Kidney (tissue), 14 donors: ENCODE data around the gene KIF26B. TPM values are rescaled to one million over a fixed set of nuclear protein-coding genes. Genes with fewer than 3 reads are reported as not detected.

Experiments
- DNase-seq, 5 donors: peaks; one replicate each; pipeline ENCODE4 v3.0.0-alpha.2; 2013 to 2020
- FAIRE-seq: peaks from 2 replicates; lab custom pipeline; 2012; peaks lifted over from hg19 to GRCh38; lab: Jason Lieb, UNC
- H3K27ac ChIP-seq, 2 donors: one replicate each; pipeline ENCODE4 v1.7.0; 2013; ENCODE audit warnings: low read depth in 2 of 2, low read length in 2 of 2, inconsistent platforms in 1 of 2
- H3K27me3 ChIP-seq: one replicate; pipeline ENCODE4 v1.7.1; 2013; ENCODE audit warnings: low read length, inconsistent platforms; ENCODE audit not compliant: control insufficient read depth, insufficient read depth
- H3K36me3 ChIP-seq, 3 donors: one replicate each; pipeline versions ENCODE4 v1.7.0 to v1.7.1; 2013; ENCODE audit warnings: low read length in 3 of 3, control low read depth in 1 of 3, inconsistent platforms in 1 of 3; ENCODE audit not compliant: insufficient read depth in 3 of 3, control insufficient read depth in 2 of 3
- H3K4me1 ChIP-seq, 3 donors: one replicate each; pipeline versions ENCODE4 v1.7.0 to v1.7.1; 2013; ENCODE audit warnings: low read length in 3 of 3, inconsistent platforms in 1 of 3, low read depth in 1 of 3; ENCODE audit not compliant: control insufficient read depth in 2 of 3, insufficient read depth in 2 of 3
- H3K4me3 ChIP-seq, 3 donors: one replicate each; pipeline versions ENCODE4 v1.7.0 to v1.8.1; 2013; ENCODE audit warnings: low read length in 3 of 3, control low read depth in 1 of 3, inconsistent platforms in 1 of 3
- H3K9ac ChIP-seq, 3 donors: one replicate each; pipeline versions ENCODE4 v1.7.0 to v1.7.1; 2013; ENCODE audit warnings: low read length in 3 of 3, control low read depth in 1 of 3, inconsistent platforms in 1 of 3
- H3K9me3 ChIP-seq, 3 donors: one replicate each; pipeline versions ENCODE4 v1.7.0 to v1.7.1; 2013; ENCODE audit warnings: low read length in 3 of 3, control low read depth in 1 of 3, inconsistent platforms in 1 of 3; ENCODE audit not compliant: control insufficient read depth in 2 of 3, insufficient read depth in 1 of 3
- CTCF ChIP-seq: IDR thresholded peaks from 3 replicates; pipeline ENCODE4 v1.5.1; 2012; ENCODE audit warnings: mild to moderate bottlenecking, moderate library complexity, borderline replicate concordance; ENCODE audit not compliant: insufficient read depth; ENCODE audit errors: extremely low read depth
- intact Hi-C: fragments of 100-400 bp; cut with DNase I; formaldehyde crosslinking; loops from one replicate; pipeline ENCODE4 v1.11.1; 2022
- polyA plus RNA-seq: library from polyadenylated mRNA; stranded (reverse); fragments of 350-450 nt; fragmentation: Illumina TruSeq; extraction: RNeasy Lipid Tissue Mini Kit (QIAGEN cat#74804); gene quantifications from one replicate; pipeline ENCODE4 v1.2.3, GENCODE V29; 2014; ENCODE audit warnings: low read depth, low replicate concordance; ENCODE audit not compliant: insufficient read depth
- total RNA-seq: library from RNA; stranded (reverse); fragmentation: NEBNext Ultra II Directional; extraction: Animal tissue kit (Norgen Biotek cat#: 25700); gene quantifications from one replicate; pipeline ENCODE4 v1.2.1, GENCODE V29; 2021
- donor health status: control.
- donor health status: control.
- donor health status: control.
- donor health status: control.
- donor health status: control.
- donor health status: DM: yes; HTN: yes; CAD: no.
- donor health status: Normal renal cell carcinoma (clear cell type).

KIF26B gene
- total and polyA plus RNA-seq, 2 donors from 2014 or later = 0.52 to 10.7 TPM

DNA sequence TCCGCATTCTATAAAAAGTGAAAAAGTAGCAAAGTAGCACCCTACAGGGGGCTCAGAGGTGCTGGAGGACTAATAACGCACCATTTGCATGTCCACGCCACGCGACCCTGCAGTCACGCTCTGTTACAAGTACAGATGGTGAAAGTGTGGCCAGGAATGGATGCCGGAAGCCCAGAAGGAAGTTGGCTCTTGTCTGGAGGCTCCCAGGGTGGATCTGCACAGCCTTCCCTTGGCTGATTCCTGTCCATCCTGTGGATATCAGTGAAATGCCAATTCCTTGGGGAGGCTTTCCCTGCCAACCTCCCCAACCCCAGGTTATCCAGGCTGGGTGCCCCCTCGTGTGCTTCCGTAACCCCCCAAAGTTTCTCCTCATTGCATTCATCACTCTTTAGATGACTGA lies 396.8 kb downstream of the KIF26B start:
- DNase-seq (no peak), FAIRE-seq (no peak)
- Histone ChIP-seq H3K9ac (no peak overlapping the region), H3K36me3 (no peaks in the 10 kb centered on the region), H3K27ac (no peak overlapping the region), H3K27me3 (no peaks in the 10 kb centered on the region), H3K4me1 (no peaks in the 10 kb centered on the region), H3K4me3 (no peak overlapping the region), H3K9me3 (no peaks in the 10 kb centered on the region)
- intact Hi-C loops = no loop called here
- TF ChIP-seq CTCF = no peak

DNA sequence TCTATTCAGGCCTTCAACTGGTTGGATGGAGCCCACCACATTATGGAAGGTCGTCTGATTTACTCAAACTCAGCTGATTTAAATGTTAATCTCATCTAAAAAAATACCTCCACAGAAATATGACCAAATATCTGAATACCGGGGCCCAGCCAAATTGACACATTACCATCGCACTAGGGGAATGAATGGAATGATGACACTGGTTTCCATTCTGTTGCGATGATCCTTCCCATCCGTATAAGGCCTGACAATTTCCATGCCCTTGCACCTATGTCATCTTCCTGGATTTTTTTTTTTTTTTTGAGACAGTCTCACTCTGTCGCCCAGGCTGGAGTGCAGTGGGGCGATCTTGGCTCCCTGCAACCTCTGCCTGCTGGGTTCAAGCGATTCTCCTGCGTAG lies 397.5 kb downstream of the KIF26B start:
- Histone ChIP-seq H3K36me3 (no peaks in the 10 kb centered on the region), H3K27ac (no peak overlapping the region), H3K9me3 (no peaks in the 10 kb centered on the region), H3K9ac (no peak overlapping the region), H3K27me3 (no peaks in the 10 kb centered on the region), H3K4me1 (no peaks in the 10 kb centered on the region), H3K4me3 (no peak overlapping the region)
- FAIRE-seq (no peak), DNase-seq (no peak)
- no peak for TF ChIP-seq CTCF
- intact Hi-C loops = no loop called here

- Histone ChIP-seq H3K27me3 (no peaks in the 10 kb centered on the region), H3K36me3 (no peaks in the 10 kb centered on the region), H3K4me3 (no peak overlapping the region), H3K4me1 (no peaks in the 10 kb centered on the region), H3K9me3 (no peaks in the 10 kb centered on the region), H3K27ac (no peak overlapping the region), H3K9ac (no peak overlapping the region)
- TF ChIP-seq CTCF = no peak
- DNase-seq (no peak), FAIRE-seq (no peak)
- intact Hi-C loops = no loop called here
These were observed 401.3 kb downstream of the KIF26B start for GRCh38 chr1:245556057-245556456.

GRCh38 chr1:245558069-245558468 lies 403.3 kb downstream of the KIF26B start:
- DNase-seq (peak in 1 of 5 donors; percentile 22), FAIRE-seq (no peak)
- Histone ChIP-seq H3K9me3 (no peaks in the 10 kb centered on the region), H3K4me1 (no peaks in the 10 kb centered on the region), H3K4me3 (no peak overlapping the region), H3K27ac (no peak overlapping the region), H3K9ac (no peak overlapping the region), H3K36me3 (no peaks in the 10 kb centered on the region), H3K27me3 (no peaks in the 10 kb centered on the region)
- TF ChIP-seq CTCF = no peak
- intact Hi-C loops = no loop called here
